SH-SY5Y (cell line): ENCODE results near the gene TCN2.

Experiments used
- GATA2 ChIP-seq: IDR thresholded peaks from 2 replicates; pipeline ENCODE4 v1.6.1; 2011; ENCODE audit warnings: mild to moderate bottlenecking, low read depth, low read length
- GATA3 ChIP-seq: IDR thresholded peaks from 2 replicates; pipeline ENCODE4 v1.6.1; 2011; ENCODE audit warnings: low read depth, mild to moderate bottlenecking, low read length, moderate library complexity

Gene TCN2

DNA sequence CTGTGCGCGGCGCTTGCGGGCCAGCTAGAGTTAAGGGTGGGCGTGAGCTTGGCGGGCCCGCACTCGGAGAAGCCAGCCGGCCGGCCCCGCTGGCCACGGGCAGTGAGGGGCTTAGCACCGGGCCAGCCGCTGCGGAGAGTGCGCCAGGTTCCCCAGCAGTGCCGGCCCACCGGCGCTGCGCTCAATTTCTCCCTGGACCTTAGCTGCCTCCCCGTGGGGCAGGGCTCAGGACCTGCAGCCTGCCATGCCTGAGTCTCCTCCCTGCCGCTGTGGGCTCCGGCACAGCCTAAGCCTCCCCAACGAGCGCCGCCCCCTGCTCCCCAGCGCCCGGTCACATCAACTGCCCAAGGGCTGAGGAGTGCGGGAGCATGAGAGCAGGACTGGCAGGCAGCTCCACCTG is 10.1 kb upstream of the TCN2 start:
- TF ChIP-seq GATA2 (no peak), GATA3 (no peak)

DNA sequence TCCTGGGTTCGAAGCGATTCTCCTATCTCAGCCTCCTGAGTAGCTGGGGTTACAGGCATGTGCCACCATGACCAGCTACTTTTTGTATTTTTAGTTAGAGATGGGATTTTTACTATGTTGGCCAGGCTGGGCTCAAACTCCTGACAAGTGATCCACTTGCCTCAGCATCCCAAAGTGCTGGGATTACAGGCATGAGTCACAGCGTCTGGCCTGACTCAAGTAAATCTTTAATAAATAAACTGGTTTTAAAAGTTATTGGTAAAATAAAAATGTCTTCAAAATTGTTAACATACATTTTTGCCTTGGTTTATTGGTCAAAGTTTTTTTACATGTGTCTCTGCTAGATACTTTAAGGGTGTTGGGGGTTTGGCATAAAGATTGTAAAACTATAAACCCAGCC is 8.0 kb upstream of the TCN2 start:
- TF ChIP-seq GATA3 (no peak), GATA2 (no peak)

DNA sequence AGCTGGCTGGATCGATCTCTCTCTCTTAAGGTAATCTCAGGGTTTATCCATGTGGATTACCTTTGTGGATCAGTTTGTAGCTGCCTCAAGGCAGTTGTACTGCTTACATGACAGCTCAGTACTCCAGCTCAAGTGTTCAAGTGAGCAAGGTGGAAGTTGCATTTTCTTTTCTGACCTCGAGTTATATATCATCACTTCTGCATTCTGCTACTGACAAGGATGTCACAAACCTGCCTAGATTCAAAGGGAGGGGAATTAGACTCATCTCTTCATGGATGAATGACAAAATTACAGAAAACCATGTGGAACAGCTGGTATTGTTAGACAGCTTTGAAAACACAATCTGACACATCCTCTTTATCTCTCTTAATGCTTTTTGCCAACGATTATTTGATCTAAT is 6.1 kb upstream of the TCN2 start:
- TF ChIP-seq GATA3 (no peak), GATA2 (no peak)

DNA sequence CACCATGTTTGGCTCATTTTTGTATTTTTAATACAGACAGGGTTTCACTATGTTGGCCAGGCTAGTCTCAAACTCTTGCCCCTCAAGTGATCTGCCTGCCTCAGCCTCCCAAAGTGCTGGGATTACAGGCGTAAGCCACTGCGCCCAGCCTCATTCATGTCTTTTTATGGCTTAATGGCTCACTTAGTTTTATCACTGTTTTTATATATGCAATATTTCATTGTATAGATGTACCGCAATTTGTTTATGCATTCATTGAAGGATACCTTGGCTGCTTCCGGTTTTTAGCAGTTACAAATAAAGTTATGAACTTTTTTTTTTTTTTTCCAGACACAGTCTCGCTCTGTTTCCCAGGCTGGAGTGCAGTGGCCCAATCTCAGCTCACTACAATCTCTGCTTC is 5.5 kb upstream of the TCN2 start:
- no peak for TF ChIP-seq GATA3
- TF ChIP-seq GATA2, result no peak

DNA sequence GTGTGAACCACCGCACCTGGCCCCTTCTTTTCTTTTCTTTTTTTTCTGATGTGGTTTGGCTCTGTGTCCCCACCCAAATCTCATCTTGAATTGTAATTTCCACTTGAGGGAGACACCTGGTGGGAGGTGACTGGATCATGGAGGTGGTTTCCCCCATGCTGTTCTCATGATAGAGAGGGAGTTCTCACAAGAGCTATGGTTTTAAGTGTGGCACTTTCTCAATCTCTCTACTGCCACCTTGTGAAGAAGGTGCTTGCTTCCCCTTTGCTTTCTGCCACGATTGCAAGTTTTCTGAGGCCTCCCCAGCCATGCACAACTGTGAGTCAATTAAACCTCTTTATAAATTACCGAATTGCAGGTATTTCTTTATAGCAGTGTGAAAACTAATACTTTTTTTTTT is 4.9 kb upstream of the TCN2 start:
- TF ChIP-seq GATA2, result no peak
- no peak for TF ChIP-seq GATA3

DNA sequence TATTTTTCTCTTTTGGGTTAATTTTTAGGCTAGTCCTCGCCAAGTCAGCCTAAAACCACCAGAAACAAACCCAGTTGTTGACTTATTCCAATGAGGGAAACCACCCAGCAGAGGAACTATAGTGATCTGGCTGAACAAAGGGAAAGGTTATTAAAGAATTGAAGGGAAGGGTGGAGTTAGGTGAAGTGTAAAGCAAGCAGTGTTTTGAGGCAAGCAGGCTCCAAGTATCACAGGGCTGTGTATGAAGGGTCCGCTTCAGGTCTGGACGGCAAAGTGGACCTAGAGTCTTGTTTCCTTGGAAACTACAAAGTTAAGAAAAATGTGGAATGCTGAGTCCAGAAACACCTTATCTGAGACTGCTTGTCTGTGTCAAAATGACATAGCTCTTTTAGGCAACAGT is 3.2 kb upstream of the TCN2 start:
- TF ChIP-seq GATA3 (no peak), GATA2 (no peak)

DNA sequence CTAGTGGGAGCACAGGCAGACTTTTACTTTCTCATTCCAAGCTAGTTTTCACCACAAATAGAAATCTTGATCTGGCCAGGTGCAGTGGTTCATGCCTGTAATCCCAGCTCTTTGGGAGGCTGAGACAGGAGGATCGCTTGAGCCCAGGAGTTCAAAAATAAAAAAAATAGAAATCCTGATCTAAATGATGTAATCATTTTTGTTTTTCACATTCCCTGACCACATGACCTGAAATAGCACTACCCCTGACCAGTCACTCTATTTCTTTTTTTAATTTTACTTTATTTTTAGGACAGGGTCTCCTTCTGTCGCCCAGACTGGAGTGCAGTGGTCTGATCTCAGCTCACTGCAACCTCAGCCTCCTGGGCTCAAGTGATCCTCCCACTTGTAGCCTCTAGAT is 2.3 kb upstream of the TCN2 start:
- TF ChIP-seq GATA3 (no peak), GATA2 (no peak)

DNA sequence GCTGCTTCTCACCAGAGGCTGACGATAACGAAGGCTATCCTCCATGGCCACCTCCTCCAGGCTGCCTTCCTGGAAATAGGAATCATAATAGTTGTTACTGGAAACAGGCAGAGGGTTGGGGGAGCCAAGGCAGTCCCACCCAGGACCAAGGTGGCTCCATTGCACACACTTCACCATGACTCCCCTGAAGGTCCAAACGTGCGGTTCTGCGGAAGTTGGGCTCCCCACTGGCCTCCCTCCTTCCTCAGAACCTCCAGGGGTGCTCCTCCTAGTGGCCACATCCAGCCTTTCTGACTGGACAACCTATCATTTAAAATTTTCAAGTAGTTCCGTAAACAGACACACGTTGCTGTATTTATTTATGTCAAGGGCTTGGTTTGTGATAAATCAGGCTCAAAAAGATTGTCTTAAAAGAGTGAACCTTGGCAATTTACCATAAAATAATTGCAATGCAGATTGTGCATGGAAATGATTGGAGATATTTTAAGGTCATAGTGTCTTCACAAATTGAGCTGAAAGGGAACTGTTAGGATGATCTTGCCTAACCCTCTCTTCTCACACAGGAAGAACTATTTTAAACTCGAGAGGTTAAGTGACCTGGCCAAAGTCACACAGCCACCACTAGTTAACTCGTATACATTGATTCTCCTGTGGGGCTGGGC is 1.4 kb upstream of the TCN2 start:
- TF ChIP-seq GATA2 (no peak), GATA3 (no peak)

DNA sequence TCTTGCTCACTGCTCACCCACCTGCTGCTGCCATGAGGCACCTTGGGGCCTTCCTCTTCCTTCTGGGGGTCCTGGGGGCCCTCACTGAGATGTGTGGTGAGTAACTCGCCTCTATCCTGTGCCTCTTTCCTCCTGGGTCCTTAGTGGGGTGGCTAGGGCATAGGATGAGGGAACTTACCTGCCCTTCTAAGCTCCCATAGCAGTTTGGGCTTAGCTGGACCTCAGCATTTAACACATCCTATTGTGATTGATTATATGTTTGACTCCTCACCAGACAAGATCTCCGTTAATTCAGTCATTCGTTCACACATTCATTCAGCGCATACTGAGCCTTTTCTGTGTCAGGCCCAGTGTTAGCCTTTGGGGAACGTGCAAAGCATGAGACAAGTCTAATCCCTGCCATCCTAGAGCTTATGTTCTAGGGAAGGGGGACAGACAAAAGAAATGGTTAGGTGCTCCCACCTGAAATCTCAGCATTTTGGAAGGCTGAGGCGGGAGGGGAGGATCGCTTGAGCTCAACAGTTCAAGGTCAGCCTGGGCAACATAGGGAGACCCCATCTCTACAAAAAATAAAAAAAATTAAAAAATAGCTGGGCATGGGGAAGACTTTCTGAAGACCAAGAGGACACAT is 441 bp downstream of the TCN2 start:
- no peak for TF ChIP-seq GATA3
- no peak for TF ChIP-seq GATA2

DNA sequence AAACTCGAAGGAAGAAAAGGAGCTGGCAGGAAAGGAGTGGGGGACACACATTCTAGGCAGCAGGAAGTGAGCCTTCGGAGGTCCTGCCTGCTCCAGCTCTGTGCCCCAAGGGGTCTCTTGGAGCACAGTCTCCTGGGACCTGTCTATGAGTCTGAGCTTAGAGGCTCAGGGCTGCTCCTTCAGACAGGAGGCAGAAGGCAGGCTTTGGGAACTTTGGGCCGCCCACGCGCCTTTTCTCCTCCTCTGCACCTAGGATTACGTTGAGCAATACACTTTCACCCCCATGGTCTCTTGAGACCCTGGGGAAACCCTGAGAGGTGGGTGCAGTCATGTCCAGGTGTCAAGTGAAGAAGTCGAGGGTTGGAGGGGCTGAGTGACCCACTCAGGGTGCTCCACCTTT is 965 bp downstream of the TCN2 start:
- TF ChIP-seq GATA2, result no peak
- TF ChIP-seq GATA3, result no peak

DNA sequence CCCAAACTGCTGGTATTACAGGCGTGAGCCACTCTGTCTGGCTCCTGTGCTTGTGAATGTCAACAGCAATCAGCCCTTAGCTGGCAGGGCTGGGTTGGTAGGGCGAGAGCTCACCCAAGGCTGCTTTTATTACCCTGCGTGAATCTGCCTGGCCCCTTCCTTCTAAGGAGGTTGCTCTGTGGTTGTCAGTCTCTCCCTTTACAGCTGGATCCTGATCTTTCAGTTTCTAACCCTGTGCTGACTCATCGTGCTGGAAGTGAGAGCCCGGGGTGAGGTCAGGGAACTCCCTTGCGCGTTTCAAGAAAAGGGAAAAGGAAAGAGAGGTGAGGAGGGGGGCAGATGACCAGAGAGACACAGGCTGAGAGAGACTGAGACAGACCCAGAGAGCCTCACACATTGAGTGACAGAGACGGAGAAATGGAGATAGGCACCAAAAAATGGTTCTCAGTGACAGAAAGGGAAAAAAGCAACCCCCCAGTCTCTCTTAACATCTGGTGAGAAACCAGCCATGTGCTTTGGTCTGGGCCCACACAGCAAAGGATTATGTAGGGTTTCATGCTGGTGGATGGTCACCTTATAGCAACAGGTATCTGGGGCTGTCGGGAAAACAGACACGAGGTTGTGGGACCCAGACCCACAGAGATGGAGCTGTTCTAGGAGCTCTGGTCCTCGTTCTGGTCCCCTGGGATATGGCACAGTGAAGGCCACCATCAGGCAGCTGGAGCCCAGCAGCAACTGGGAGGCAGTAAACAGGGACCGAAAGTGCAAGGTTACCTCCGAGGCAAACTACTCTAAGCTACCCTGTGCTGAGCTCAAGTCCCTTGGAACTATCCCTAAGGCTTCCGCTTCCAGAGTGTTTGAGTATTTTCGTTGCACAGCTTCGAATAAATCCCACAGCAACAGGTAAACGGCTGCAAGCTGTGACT is 2.5 kb downstream of the TCN2 start:
- TF ChIP-seq GATA3 (no peak), GATA2 (no peak)

DNA sequence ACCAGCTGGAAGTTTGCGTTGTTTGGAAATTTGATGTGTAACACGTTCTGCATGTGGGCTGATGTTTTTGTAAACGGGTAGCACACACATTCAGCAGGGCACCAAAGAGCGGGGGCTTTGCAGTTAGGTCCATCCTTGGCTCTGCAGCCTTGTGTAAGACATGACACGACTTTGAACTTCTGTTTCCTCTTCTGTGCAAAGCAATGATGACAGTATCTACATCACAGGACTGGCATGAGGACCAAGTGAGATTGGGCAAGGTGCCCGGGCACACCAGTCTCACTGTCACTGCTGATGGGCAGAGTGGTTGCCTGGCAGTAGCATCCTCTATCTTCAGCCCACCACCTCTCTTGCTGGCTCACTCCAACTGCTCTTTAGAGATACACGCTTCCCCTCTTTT is 3.3 kb downstream of the TCN2 start:
- no peak for TF ChIP-seq GATA2
- no peak for TF ChIP-seq GATA3

DNA sequence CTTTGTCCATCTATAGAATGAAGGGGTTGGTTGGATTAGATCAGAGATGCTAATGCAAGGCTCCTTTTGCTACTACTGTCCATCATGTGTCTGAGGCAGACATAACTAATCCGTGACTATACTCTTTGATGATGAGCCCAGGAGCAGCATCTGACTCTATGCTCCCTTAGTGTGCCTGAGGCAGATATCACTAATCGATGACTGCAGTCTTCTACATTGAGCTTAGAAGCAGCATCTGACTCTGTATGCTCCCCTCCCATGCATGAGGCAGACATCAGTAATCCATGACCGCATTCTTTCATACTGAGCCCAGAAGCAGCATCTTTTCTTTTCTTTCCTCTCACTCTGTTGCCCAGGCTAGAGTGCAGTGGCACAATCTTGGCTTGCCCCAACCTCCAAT is 4.2 kb downstream of the TCN2 start:
- TF ChIP-seq GATA2 (no peak), GATA3 (no peak)

DNA sequence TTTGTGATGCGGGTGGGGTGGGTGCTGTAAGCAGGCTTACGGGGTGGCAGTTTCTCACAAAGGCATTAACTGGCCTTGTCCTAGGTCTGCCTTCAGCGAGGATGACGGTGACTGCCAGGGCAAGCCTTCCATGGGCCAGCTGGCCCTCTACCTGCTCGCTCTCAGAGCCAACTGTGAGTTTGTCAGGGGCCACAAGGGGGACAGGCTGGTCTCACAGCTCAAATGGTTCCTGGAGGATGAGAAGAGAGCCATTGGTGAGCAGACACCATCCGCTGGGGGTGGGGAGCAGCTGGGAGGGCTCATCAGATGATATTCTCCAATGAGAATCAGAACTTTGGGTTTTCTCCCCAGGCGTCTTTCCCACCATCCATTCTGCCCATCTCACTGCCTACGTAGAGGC is 5.8 kb downstream of the TCN2 start:
- TF ChIP-seq GATA2 (no peak), GATA3 (no peak)

DNA sequence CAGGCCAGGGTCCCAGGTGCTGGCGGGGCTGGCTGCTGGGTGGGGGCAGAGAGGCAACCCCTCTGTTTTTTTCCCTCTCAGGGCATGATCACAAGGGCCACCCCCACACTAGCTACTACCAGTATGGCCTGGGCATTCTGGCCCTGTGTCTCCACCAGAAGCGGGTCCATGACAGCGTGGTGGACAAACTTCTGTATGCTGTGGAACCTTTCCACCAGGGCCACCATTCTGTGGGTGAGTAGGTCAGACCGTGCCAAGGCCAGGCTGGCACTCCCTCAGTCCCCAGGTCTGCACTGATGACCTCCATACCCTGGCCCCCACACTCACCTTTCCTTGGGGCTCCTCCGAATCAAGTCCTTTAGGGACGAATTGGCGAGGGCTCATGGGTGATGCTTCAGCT is 7.3 kb downstream of the TCN2 start:
- no peak for TF ChIP-seq GATA2
- TF ChIP-seq GATA3, result no peak

DNA sequence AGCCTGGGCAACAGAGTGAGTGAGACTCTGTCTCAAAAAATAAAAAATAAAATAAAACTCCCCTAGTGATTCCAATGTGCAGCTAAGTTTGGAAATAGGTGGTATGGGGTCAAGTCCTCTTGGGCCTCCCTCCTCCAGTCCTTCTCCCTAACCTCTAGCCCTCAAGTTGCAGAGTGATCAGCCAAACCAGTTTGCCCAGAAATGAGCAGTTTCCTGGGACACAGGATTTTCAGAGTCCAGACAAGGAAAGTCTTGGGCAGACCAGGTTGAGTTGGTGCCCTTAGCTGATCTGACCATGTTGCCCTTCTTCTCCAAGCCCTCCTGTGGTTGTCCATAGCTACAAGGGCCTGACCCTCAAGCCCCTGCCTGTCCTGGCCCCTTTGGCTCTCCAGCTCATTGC is 7.9 kb downstream of the TCN2 start:
- TF ChIP-seq GATA3, result no peak
- TF ChIP-seq GATA2, result no peak
